Measurements from ENCODE around the gene XAF1.

Gene XAF1

DNA sequence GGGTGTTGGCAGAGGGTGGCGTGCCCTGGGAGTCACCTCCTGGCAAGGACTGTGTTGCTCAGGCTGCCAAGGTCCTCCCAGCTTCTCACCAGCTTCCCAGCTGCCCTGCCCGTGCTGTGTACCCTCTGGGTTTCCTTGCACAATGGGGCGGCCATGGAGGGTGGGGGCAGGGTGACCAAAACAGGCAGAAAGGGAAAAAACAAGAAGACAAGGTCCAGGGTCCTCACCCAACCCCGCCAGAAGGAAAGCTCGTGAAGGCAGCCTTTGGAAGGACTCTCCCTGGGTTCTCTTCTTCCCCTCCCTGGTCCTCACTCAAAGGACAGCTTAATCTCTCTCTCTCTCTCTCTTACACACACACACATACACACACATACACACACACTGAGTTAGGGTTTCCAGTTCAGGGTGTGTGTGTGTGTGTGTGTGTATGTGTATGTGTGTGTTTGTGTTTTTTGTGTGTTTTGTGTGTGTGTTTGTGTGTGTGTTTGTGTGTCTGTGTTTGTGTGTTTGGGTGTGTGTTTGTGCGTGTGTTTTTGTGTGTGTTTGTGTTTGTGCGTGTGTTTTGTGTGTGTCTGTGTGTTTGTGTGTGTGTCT lies 44.7 kb upstream of the XAF1 start:
- DNase-seq: no peak
- Histone ChIP-seq H3K4me3 (no peak overlapping the region), H3K9me3 (peaks cover 0 to 13% (median 0%) of the 10 kb centered on the region in 3 donors), H3K27ac (no peak overlapping the region), H3K27me3 (peaks cover 0 to 64% of the 10 kb centered on the region in 2 donors), H3K4me1 (peaks cover 0 to 22% (median 10%) of the 10 kb centered on the region in 4 donors), H3K36me3 (no peaks in the 10 kb centered on the region)
- intact Hi-C loops (cut with DNase I; ENCODE audit: low total_unique reads): no loop called here
- TF ChIP-seq, protein P1, sequence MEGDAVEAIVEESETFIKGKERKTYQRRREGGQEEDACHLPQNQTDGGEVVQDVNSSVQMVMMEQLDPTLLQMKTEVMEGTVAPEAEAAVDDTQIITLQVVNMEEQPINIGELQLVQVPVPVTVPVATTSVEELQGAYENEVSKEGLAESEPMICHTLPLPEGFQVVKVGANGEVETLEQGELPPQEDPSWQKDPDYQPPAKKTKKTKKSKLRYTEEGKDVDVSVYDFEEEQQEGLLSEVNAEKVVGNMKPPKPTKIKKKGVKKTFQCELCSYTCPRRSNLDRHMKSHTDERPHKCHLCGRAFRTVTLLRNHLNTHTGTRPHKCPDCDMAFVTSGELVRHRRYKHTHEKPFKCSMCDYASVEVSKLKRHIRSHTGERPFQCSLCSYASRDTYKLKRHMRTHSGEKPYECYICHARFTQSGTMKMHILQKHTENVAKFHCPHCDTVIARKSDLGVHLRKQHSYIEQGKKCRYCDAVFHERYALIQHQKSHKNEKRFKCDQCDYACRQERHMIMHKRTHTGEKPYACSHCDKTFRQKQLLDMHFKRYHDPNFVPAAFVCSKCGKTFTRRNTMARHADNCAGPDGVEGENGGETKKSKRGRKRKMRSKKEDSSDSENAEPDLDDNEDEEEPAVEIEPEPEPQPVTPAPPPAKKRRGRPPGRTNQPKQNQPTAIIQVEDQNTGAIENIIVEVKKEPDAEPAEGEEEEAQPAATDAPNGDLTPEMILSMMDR (IDR thresholded peaks at IDR 0.05): no peak

DNA sequence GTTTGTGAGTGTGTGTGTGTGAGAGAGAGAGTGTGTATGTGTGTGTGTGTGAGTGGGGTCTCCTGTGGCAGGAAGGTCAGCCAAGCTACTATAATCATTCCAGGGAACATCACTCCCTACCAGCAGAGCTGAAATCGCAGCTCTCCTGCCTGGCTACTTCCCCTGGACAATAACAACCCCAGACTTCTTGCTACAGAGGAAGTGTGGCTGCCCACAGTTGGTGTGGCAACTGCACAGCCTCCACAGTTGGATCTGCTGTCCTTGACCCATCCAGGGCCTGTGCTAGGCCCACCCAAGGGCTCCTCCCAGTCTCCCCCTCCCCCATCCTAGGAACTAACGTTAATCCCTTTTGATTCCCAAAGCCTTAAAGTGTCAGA lies 44.2 kb upstream of the XAF1 start:
- Histone ChIP-seq H3K27ac (no peak overlapping the region), H3K9me3 (peaks cover 0 to 13% (median 0%) of the 10 kb centered on the region in 3 donors), H3K4me1 (peaks cover 0 to 22% (median 10%) of the 10 kb centered on the region in 4 donors), H3K27me3 (peaks cover 0 to 60% of the 10 kb centered on the region in 2 donors), H3K36me3 (no peaks in the 10 kb centered on the region), H3K4me3 (no peak overlapping the region)
- no peak for DNase-seq
- intact Hi-C loops (cut with DNase I; ENCODE audit: low total_unique reads): no loop called here
- TF ChIP-seq, protein P1 (IDR thresholded peaks at IDR 0.05): no peak

DNA sequence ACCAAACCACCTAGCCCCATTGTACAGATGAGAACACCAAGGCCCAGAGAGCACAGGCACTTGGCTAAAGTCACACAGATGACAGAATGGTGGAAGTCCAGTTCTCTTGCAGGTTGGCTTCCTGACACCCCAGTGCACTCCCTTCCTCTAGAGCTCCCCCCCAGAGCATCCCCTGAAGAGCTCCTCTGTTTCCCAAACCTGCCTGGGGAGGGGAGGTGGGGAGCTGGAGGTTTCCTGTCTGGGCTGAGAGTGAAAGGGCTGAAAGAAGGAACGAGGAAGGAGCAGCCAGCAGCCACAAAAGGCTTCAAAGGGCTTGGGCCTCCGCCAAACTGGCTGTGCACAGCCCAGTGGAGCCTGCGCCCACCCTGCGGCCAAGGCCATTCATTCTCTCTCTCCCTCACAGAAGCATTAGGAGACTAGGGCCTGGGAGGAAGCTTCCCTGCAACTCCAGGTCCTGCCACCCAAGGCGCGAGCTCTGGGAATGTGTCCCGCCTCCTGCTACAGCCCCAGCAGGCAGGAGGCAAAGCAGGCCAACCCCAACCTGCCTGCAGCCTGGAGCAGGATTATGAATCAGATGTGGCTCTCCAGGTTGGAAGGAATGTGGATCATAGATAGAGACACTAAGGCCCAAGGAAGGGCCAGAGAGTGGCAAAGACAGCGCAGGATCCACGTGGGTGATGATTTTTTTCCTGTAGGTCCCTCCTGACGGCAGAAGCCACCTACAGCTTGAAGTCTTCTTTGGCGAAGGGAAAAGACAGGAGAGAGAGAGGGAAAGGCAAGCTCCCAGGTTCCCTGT lies 43.6 kb upstream of the XAF1 start:
- peaks cover 0 to 56% of the 10 kb centered on the region in 2 donors for H3K27me3 ChIP-seq
- H3K4me1 ChIP-seq: peaks cover 0 to 22% (median 10%) of the 10 kb centered on the region in 4 donors
- H3K4me3 ChIP-seq: no peak overlapping the region
- H3K36me3 ChIP-seq: no peaks in the 10 kb centered on the region
- TF ChIP-seq, protein P1 (IDR thresholded peaks at IDR 0.05): no peak
- no peak overlapping the region for H3K27ac ChIP-seq
- peaks cover 0 to 13% (median 0%) of the 10 kb centered on the region in 3 donors for H3K9me3 ChIP-seq
- intact Hi-C loops (cut with DNase I; ENCODE audit: low total_unique reads): no loop called here
- no peak for DNase-seq

DNA sequence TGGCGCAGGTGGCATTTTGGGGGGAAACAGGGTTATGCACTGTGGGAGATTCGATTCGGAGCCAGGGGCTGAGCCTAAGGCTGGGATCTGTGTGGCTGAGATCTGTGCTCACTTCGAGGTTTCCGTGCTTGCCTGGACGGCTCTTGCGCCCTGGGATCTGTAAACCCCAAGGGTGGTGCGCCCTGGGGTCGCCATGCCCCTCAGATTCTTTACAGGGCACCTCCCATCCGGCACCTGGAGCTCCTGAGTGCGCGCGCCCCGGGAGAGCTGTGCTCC lies 43.1 kb upstream of the XAF1 start:
- Histone ChIP-seq H3K4me3 (no peak overlapping the region), H3K9me3 (peaks cover 0 to 13% (median 0%) of the 10 kb centered on the region in 3 donors), H3K4me1 (peaks cover 0 to 22% (median 10%) of the 10 kb centered on the region in 4 donors), H3K27me3 (peaks cover 0 to 53% of the 10 kb centered on the region in 2 donors), H3K36me3 (no peaks in the 10 kb centered on the region), H3K27ac (no peak overlapping the region)
- TF ChIP-seq, protein P1 (IDR thresholded peaks at IDR 0.05): no peak
- no peak for DNase-seq
- intact Hi-C loops (cut with DNase I; ENCODE audit: low total_unique reads): no loop called here

DNA sequence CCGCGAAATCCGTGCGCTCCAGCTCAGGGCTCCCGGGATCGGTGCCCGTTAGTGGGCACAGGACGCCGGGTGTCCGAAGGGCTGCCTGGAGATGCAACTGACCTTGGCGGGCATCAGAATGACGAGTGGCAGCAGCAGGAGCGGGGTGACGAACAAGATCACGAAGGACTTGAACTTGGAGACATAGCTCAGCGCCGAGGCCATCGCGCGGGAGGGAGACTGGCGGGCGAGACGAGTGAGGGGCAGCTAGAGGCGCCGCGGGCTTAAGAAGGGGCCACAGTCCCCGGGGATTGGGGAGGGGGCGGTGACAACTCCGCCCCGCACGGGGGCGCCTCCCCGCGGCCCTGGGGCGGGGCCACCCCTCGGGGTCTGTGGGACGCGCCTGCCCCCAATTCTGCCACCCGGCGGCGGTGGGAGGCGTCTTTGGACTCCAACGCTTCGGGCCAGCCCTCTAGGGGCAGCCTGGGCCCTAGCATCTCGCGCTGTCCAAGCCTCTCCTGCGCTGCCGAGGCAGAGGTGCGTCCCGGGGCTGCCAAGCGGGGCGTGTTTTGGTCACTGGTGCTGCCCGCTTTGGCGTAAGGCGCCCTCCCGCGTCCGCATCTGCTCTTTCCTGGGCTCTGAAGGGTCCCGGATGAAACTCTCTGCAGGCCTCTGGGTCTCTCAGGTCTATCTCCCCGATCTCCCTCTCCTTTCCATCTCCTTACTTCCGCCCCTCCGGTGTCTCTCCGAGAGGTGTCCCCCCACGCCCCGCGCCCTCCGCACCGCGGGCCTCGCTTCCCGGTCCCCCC lies 42.5 kb upstream of the XAF1 start, which contains the start of gene SLC13A5:
Gene SLC13A5 (minus strand): TSS at position 240 of the 788 bp plus-strand sequence. CDS start 36 bp downstream, at position 204.
- TF ChIP-seq, protein P1 (IDR thresholded peaks at IDR 0.05): no peak
- intact Hi-C loops (cut with DNase I; ENCODE audit: low total_unique reads): no loop called here
- DNase-seq: no peak
- Histone ChIP-seq H3K9me3 (peaks cover 0 to 13% (median 0%) of the 10 kb centered on the region in 3 donors), H3K36me3 (no peaks in the 10 kb centered on the region), H3K4me1 (peaks cover 0 to 22% (median 10%) of the 10 kb centered on the region in 4 donors), H3K27me3 (peaks cover 0 to 53% of the 10 kb centered on the region in 2 donors), H3K4me3 (peak within 1 kb of the TSS in 1 of 2 donors; percentile 20), H3K27ac (no peak within 1 kb of the TSS)
